GM10266 (cell line): ENCODE measurements around the gene NRTN.

Source experiments
- DNase-seq: peaks from one replicate; pipeline ENCODE4 v3.0.0; 2012; ENCODE audit errors: extremely low spot score
- TF ChIP-seq, protein P1 (sequence below): IDR thresholded peaks from 2 replicates; pipeline ENCODE4 v1.5.1; 2012; ENCODE audit warnings: mild to moderate bottlenecking, low read depth; ENCODE audit not compliant: control insufficient read depth, insufficient read depth; ENCODE audit errors: missing control alignments

The NRTN gene

DNA sequence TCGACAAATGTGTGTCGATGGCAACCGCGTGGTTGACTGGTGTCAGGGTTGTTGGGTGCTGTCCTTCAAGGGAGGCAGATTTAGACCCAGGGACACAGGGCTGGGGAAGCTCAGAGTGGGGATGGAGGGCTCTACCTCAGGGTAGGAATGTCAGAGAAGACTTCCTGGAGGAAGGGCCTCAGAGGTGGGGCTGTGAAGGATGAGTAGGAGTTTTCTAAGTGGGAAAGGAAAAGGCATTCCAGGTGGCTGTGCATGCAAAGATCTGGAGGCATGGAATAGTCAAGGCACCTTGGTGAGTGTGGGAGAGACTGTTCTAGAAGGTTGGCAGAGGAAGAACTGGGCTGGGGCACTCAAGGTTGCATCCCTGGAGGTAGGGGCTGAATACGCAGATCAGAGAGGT is 2.0 kb downstream of the NRTN start:
- TF ChIP-seq, protein P1, sequence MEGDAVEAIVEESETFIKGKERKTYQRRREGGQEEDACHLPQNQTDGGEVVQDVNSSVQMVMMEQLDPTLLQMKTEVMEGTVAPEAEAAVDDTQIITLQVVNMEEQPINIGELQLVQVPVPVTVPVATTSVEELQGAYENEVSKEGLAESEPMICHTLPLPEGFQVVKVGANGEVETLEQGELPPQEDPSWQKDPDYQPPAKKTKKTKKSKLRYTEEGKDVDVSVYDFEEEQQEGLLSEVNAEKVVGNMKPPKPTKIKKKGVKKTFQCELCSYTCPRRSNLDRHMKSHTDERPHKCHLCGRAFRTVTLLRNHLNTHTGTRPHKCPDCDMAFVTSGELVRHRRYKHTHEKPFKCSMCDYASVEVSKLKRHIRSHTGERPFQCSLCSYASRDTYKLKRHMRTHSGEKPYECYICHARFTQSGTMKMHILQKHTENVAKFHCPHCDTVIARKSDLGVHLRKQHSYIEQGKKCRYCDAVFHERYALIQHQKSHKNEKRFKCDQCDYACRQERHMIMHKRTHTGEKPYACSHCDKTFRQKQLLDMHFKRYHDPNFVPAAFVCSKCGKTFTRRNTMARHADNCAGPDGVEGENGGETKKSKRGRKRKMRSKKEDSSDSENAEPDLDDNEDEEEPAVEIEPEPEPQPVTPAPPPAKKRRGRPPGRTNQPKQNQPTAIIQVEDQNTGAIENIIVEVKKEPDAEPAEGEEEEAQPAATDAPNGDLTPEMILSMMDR: no peak
- no peak for DNase-seq

DNA sequence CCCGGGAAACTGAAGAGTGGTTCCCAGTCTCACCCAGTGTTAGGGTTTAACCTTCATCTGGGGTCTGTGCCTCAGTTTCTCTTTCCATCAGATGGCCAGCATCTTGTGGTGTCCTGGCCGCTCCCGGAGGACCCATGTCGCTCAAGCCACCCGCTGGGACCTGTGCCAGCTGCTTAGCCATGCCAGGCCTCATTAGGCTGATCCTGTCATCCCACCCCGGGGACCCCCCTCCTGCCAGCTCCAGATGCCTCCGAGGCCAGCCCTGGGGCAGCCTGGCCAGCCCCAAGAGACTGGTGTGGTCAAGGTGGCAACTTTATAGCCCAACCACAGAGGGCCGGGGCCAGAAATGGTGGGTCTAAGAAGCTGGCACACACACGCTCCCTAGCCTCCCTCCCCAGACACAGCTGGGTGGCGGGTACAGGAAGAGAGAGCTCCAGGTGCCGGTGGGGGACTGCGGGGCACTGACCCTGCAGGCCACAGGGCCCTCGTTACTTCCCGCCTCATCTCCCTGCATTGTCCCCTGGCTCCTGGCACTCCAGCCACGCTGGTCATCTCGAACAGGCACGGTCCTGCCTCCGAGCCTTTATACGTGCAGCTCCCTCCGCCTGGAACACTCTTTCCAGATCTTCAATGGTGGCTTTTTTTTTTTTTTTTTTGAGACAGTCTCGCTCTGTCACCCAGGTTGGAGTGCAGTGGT is 3.4 kb downstream of the NRTN start:
- DNase-seq: no peak
- TF ChIP-seq, protein P1: no peak

DNA sequence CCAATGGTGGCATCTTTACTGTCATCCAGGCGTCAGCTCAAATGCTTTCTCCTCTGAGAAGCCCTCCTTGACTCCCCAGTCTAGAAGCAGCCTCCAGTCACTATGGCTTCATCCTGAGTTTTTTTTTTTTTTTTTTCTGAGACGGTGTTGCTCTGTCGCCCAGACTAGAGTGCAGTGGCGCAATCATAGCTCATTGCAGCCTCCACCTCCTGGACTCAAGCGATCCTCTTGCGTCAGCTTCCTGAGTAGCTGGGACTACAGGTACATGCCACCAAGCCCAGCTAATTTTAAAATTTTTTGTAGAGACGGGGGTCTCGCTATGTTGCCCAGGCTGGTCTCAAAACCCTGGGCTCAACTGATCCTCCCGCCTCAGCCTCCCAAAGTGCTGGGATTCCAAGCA is 4.2 kb downstream of the NRTN start:
- no peak for DNase-seq

GRCh38 chr19:5809469-5809868 is 4.6 kb downstream of the NRTN start:
- DNase-seq: no peak
- TF ChIP-seq, protein P1: no peak

More for the DNA sequence above, 4.2 kb downstream of the NRTN start:
- TF ChIP-seq, protein P1: no peak

DNA sequence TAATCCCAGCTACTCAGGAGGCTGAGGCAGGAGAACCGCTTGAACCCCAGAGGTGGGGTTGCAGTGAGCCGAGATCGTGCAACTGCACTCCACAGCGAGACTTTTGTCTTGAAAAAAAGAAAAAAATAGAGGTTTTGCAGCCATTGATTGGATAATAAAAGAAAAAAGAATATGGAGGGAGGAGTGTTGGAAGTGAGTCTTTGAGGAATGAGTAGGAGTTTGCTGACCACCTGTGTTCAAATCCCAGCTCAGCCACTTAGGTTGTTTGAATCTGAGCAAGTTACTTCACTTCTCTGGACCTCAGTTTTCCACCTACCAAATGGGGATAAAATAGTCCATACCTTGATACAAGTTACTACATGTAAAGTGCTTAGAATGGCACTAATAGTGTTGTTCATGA is 6.2 kb downstream of the NRTN start:
- DNase-seq: no peak
- TF ChIP-seq, protein P1: no peak

GRCh38 chr19:5814123-5814851 is 9.4 kb downstream of the NRTN start:
- no peak for DNase-seq

More at GRCh38 chr19:5814123-5814851, 9.4 kb downstream of the NRTN start:
- TF ChIP-seq, protein P1: no peak
